Fibroblast of the aortic adventitia (primary cell): Measurements from ENCODE around the gene GPR137B. TPM values are rescaled to one million over a fixed set of nuclear protein-coding genes. Genes with fewer than 3 reads are reported as not detected.

Experiments
- DNase-seq: peaks from one replicate; pipeline ENCODE4 v3.0.0-alpha.2; 2010; ENCODE audit warnings: low read depth
- H3K4me3 ChIP-seq: 2 replicates; pipeline ENCODE4 v1.5.1; 2011; ENCODE audit warnings: low read depth, mild to moderate bottlenecking, control low read depth, low read length, moderate library complexity
- CTCF ChIP-seq: IDR thresholded peaks from 2 replicates; pipeline ENCODE4 v1.5.1; 2011; ENCODE audit warnings: mild to moderate bottlenecking, low read length, control low read depth, inconsistent platforms; ENCODE audit not compliant: insufficient read depth
- total RNA-seq: library from RNA; depleted of rRNA; stranded (reverse); fragments of >200 nt; gene quantifications from 2 replicates; pipeline ENCODE4 v1.2.3, GENCODE V29; 2012; ENCODE audit warnings: low replicate concordance

Gene GPR137B
- total RNA-seq, 1 donor: 14.9 TPM

GRCh38 chr1:236240675-236241074 lies 98.3 kb downstream of the GPR137B start:
- TF ChIP-seq CTCF: no peak
- no peak overlapping the region for H3K4me3 ChIP-seq
- no peak for DNase-seq

- no peak for TF ChIP-seq CTCF
- no peak overlapping the region for H3K4me3 ChIP-seq
- DNase-seq: no peak
Observed at GRCh38 chr1:236242568-236242967, 100.2 kb downstream of the GPR137B start.

GRCh38 chr1:236247286-236247685 lies 104.9 kb downstream of the GPR137B start:
- no peak for TF ChIP-seq CTCF
- no peak overlapping the region for H3K4me3 ChIP-seq
- DNase-seq: no peak

GRCh38 chr1:236251587-236251986 lies 109.2 kb downstream of the GPR137B start:
- no peak for TF ChIP-seq CTCF
- DNase-seq: no peak
- no peak overlapping the region for H3K4me3 ChIP-seq

- DNase-seq: no peak
- H3K4me3 ChIP-seq: no peak overlapping the region
- no peak for TF ChIP-seq CTCF
Observed at GRCh38 chr1:236253119-236253518, 110.8 kb downstream of the GPR137B start.

- DNase-seq: no peak
- H3K4me3 ChIP-seq: no peak overlapping the region
- no peak for TF ChIP-seq CTCF
Observed at GRCh38 chr1:236253918-236254637, 111.7 kb downstream of the GPR137B start.

GRCh38 chr1:236257216-236257615 lies 114.9 kb downstream of the GPR137B start:
- no peak for TF ChIP-seq CTCF
- peak; percentile 16 for DNase-seq
- H3K4me3 ChIP-seq: no peak overlapping the region
